H1 (cell line): ENCODE measurements around the gene SCIMP. TPM values are rescaled to one million over a fixed set of nuclear protein-coding genes. Genes with fewer than 3 reads are reported as not detected.

ENCODE experiments used
- ATF2 ChIP-seq: IDR thresholded peaks from 2 replicates; pipeline ENCODE4 v1.6.1; 2012; ENCODE audit warnings: low read length, inconsistent platforms
- polyA plus RNA-seq, 7 experiments: library from polyadenylated mRNA; depleted of rRNA in 3 of 7; stranded (reverse) in 5 of 7; unstranded in 2 of 7; fragments of >200 nt in 5 of 7; fragments of 200-250 nt in 2 of 7; gene quantifications; 1 replicate in 5 of 7; 2 replicates in 1 of 7; 4 replicates in 1 of 7; pipeline versions ENCODE4 v1.2.1 to v1.2.3, GENCODE V29; 2011 to 2013; ENCODE audit warnings: missing spikeins in 2 of 7, mixed read lengths in 2 of 7
- total RNA-seq: library from RNA; stranded (reverse); fragmentation: NEBNext Ultra II Directional; extraction: Animal tissue kit (Norgen Biotek cat#: 25700); gene quantifications from 2 replicates; pipeline ENCODE4 v1.2.1, GENCODE V29; 2021

SCIMP gene
- total and polyA plus RNA-seq, 2 of the 8 experiments (the other 6 are each of a cell fraction or from before 2014, with no cell fraction given): not detected

DNA sequence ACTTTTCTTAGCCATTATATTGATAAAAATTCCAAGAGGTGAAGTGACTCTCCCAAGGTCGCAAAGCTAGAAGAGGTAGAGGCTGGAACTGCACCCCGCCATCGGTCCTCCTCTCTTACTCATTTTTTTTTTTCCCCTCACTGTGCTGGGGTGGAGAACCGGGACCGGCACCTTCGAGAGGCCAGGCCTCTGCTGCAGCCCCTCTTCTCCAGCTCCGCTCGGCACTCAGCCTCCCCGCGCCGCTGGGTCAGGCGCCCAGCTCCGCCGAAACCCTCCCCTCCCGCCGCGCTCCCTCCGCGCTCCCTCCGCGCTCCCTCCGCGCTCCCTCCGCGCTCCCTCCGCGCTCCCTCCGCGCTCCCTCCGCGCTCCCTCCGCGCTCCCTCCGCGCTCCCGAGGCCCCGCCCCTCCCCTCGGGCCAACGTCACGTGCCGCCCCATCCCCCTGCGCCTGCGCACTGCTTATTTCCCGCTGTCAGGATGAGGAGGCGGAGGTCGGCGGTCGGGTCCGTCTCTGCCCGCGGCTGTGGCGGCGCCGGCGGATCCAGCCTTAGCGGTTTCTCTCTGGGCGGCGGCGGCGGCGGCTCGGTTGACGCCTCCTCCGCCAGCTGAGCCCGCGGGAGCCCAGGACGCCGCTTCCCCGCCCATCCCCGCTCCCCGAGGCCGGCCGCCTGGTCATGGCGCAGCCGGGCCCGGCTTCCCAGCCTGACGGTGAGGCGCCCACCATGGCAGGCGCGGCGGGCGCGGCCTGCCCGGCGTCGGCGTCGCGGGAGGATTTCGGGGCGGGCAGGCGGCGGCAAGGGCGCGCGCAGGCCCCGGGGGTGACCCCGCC lies 47.4 kb upstream of the SCIMP start, which contains the start of gene RABEP1 (continued):
- TF ChIP-seq ATF2: no peak
